GM04503 (cell line): ENCODE results near the gene CIAO3.

Source experiments
- DNase-seq: peaks from one replicate; pipeline ENCODE4 v3.0.0-alpha.2; 2012; ENCODE audit warnings: low read depth

The CIAO3 gene

DNA sequence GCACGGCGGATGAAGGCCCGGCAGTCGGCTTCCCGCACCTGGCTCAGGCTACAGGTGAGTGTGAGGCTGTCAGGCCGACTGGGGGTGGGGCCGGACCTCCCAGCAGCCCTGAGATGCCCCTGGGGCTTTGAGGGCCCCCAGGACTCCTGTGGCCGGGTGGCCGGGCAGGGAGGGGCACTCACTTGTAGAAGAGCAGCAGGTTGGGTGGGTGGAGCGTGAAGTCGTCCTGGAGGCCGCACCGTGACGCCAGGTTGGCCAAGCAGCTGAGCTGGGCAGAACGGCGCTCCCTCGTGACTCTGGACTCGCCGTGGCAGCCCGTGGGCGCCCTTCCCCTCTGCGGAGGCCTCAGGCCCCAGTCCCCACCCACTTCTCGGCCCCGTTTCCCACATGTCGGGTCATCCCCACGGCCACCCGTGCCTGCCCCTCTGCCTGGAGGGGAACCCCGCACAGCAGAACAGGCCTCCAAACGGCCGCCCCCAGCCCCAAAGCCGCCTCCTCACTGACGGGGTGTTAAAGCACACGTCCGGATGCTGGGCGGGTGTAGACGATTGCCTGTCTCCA is 34.5 kb upstream of the CIAO3 start:
- no peak for DNase-seq

DNA sequence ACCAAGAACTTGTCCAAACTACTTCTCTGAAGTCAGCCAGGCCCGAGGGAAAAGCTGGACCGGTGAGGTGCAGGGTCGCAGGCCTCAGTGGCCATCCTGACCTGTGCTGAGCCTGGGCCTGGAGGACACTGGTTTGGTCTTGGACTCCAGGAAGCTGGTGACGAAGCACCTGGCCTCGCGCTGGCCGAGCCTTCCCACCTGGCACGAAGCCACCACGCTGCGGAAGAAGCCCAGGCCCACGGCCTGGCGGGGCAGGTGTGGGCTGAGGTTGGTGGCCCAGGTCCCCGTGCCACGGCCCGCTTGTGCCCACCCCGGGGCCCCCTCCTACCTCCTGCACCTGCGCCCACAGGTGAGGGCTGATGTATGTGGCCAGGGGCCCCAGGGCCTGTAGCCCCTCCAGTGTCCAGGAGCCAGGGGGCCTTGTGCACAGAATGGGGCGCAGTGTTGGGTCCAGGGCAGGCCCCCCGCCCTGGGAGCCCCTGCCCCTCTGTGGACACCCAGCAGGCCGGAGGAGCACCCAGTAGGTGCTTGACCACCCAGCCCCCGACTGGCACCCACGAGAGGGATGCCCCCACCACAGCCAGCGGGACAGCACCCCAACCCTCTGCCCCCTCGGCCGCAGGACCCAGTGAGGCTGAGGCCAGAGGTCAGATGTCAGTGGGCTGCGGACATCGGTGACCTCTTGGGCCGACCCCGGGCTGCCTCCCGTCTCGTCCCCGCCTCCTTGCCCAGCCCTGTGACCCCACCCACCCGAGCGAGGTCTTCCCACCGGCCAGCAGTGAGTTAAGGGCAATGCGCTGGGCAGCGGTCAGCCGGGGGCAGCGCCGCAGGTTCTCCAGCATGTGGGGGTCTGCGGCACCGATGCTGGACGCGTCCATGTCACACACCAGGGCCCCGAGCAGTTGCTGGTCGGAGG is 33.5 kb upstream of the CIAO3 start:
- DNase-seq: no peak

DNA sequence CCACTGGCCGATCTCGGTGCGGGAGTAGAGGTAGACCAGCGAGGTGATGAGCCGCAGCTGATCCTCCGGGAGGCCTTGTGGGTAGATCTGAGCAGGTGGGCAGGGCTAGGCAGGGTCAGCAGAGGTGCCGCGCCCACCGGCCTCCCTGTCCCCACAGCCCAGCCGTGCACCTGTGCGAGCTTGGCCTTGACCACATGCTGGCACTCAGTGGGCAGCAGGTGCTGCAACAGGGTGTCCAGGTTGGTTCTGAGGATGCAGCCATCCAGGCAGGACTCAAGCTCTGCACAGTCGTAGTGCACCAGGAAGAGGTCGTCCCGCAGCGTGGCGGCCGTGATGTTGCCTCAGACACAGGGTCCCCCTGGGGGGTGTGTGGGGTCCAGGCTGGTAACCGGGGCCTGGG is 32.2 kb upstream of the CIAO3 start:
- DNase-seq: no peak

DNA sequence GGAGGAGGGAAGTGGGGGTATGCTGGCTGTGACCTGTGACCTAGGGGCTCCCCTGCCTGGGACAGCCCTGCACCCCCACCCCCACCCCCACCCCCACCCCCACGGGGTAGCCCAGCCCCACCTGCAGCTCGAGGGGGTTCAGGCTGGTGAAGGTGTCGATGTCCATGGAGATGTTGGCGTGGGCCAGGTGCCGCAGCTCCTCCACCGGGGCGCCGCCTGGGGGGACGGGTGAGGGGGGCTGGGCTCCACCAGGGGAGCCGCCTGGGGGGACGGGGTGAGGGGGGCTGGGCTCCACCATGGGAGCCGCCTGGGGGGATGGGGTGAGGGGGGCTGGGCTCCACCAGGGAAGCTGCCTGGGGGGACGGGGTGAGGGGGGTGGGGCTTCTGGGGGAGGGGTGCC is 29.6 kb upstream of the CIAO3 start:
- DNase-seq: no peak

DNA sequence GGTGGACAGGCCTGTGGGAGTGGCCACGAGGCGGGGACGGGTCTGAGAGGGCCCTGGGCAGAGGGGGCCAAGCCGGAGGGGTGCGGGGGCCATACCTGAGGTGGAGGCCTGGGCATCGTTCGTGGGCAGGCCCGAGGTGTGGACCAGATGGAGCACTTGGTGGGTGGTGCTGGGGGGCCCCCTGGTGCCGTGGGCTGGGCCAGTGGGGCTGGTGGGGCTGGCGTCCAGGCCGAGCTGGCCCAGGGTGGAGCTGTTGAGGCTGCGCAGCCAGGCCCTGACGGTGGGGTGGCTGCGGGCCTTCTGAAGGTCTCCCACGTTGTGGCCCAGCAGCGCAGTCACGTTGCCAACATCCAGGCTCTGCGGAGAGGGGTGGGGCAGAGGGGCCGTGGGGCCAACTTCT is 29.1 kb upstream of the CIAO3 start:
- DNase-seq: no peak

DNA sequence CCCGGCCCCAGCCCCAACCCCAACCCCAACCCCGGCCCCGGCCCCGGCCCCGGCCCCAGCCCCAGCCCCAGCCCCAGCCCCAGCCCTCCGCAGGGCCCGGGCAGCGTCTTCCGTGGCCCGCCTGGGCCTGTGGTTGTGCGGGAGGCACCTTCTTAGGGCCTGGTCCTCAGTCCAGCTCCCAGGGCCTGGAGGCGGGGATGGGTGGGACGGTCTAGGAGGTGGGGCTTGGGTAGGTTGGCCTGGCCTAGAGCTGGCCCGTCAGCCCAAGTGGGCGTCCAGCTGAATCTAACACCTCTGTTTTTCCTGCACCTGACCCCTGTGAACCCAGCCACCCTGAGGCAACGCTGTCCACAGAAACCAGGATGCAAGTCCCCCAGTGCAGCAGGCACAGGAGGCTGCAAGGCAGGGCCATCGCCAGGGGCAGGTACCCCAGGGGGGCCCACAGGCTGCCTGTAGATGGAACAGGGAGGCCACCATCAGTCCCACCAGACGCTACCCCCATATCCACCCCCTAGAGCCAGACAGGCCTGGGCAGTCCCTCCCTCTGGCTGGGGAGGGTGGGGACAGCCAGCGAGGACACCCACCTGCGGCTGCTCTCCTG is 28.5 kb upstream of the CIAO3 start:
- DNase-seq: no peak

DNA sequence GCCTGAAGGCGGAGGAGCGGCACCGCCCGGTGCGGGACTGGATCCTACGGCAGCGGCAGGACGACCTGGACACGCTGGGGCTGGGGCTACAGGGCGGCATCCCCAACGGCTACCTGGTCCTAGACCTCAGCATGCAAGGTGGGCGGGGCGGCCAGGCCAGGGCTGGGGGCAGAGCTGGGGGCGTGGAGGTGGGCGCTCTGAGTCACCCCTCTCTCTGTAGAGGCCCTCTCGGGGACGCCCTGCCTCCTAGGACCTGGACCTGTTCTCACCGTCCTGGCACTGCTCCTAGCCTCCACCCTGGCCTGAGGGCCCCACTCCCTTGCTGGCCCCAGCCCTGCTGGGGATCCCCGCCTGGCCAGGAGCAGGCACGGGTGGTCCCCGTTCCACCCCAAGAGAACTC is 27.6 kb upstream of the CIAO3 start:
- DNase-seq: no peak

DNA sequence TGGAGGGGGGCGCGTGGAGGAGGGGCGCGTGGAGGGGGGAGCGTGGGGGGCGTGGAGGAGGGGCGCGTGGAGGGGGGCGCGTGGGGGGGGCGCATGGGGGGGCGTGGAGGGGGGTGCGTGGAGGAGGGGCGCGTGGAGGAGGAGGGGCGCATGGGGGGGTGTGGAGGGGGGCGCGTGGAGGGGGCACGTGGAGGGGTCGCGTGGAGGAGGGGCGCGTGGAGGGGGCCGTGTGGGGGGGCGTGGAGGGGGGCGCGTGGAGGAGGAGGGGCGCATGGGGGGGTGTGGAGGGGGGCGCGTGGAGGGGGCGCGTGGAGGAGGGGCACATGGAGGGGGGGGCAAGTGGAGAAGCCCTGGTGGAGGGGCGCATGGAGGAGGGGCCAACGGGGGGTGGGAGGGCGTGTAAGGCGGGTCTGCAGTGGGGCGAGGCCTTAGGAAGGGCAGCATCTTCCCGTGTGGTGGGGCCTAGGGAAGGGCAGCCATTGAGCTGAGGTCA is 27.0 kb upstream of the CIAO3 start:
- DNase-seq: no peak

DNA sequence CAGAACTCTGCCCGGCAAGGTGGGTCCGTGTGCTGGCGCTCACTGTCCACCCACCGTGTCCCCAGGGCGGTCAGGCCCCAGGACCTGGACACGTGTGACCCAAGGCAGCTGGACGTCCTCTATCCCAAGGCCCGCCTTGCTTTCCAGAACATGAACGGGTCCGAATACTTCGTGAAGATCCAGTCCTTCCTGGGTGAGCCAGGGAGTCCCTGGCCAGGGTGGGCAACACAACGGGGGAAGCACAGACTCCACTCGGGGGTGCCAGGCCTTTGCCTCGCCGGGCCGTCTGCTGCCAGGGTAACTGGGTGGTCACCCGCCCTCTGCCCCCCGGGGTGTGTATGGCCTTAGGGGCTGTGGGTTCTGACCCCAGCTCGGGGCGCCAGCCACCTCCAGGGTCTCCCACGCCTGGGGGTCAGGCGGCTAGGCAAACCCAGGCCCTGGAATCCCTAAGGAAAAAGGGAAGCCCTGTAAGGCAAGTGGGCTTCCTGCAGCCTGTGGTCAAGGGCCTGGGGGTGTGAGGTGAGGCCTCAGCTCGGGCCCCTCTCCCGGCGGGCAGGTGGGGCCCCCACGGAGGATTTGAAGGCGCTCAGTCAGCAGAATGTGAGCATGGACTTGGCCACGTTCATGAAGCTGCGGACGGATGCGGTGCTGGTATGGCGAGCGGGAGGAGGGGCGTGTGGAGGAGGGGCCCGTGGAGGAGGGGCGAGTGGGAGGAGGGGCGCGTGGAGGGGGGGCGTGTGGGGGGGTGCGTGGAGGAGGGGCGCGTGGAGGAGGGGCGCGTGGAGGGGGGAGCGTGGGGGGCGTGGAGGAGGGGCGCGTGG is 26.2 kb upstream of the CIAO3 start:
- no peak for DNase-seq

DNA sequence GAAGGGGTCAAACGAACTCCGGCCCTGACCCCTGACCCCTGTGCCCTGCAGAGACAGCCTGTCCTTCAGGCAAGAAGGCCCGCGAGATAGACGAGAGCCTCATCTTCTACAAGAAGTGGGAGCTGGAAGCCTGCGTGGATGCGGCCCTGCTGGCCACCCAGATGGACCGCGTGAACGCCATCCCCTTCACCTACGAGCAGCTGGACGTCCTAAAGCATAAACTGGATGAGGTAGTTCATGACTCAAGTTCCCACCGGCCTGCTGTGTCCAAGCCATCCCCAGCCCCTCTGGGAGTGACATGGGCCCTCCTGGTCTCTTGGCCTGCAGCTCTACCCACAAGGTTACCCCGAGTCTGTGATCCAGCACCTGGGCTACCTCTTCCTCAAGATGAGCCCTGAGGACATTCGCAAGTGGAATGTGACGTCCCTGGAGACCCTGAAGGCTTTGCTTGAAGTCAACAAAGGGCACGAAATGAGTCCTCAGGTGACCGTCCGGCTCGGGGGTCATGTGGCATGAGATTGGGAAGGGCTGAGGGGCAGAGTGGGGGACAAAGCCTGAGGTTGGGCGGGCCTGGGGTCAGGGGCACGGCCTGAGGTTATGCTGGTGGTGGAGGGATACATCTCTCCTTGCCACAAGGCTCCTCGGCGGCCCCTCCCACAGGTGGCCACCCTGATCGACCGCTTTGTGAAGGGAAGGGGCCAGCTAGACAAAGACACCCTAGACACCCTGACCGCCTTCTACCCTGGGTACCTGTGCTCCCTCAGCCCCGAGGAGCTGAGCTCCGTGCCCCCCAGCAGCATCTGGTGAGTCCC is 25.4 kb upstream of the CIAO3 start:
- no peak for DNase-seq

DNA sequence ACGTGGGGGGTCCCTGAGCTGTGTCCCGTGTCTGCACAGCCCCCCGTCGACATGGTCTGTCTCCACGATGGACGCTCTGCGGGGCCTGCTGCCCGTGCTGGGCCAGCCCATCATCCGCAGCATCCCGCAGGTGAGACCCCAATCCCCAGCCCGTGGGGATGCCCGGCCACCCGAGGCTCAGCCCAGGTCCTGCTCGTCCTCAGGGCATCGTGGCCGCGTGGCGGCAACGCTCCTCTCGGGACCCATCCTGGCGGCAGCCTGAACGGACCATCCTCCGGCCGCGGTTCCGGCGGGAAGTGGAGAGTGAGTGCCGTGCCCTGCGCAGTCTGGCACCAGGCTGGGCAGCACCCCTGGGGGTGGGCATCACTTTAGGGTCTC is 24.7 kb upstream of the CIAO3 start:
- no peak for DNase-seq

DNA sequence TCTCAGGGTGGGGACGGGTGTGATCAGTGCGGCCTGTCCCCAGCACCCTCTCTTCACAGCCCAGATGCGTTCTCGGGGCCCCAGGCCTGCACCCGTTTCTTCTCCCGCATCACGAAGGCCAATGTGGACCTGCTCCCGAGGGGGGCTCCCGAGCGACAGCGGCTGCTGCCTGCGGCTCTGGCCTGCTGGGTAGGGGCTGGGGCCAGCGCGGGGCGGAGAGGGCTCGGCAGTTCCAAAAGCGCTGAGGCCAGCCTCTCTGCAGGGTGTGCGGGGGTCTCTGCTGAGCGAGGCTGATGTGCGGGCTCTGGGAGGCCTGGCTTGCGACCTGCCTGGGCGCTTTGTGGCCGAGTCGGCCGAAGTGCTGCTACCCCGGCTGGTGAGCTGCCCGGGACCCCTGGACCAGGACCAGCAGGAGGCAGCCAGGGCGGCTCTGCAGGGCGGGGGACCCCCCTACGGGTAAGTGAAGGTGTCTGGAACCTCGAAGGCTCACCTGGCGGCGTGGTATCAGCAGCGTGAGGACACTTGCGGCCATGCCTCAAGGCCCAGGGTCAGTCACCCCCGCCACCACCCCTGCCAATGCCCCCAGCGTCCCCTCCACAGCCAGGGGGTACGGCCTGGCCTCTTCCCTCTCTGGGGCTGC is 24.2 kb upstream of the CIAO3 start:
- no peak for DNase-seq

DNA sequence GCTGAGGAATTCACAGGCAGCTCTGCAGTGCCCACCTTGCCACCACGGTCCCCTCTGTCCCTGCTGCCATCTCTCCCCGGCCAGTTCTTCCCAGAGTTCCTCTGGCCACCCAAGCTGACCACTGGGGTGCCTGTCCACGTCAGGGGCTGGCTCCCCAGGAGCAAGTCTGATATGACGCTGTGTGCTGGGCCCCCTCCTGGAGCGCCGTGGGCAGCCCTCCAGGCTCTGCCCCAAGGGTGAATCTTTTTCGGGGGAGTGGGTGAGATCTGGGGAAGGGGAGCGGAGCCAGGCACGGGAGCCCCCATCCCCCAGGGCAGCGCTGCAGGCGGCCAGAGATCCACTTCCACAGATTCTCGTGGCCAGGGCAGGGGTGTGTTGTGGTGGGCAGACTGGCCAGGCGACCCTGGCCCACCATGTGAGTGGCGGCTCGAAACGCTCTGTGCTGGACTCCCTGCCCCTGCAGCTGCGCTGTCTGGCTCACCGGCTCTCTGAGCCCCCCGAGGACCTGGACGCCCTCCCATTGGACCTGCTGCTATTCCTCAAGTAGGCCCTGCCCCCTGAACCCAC is 23.5 kb upstream of the CIAO3 start:
- DNase-seq: no peak

DNA sequence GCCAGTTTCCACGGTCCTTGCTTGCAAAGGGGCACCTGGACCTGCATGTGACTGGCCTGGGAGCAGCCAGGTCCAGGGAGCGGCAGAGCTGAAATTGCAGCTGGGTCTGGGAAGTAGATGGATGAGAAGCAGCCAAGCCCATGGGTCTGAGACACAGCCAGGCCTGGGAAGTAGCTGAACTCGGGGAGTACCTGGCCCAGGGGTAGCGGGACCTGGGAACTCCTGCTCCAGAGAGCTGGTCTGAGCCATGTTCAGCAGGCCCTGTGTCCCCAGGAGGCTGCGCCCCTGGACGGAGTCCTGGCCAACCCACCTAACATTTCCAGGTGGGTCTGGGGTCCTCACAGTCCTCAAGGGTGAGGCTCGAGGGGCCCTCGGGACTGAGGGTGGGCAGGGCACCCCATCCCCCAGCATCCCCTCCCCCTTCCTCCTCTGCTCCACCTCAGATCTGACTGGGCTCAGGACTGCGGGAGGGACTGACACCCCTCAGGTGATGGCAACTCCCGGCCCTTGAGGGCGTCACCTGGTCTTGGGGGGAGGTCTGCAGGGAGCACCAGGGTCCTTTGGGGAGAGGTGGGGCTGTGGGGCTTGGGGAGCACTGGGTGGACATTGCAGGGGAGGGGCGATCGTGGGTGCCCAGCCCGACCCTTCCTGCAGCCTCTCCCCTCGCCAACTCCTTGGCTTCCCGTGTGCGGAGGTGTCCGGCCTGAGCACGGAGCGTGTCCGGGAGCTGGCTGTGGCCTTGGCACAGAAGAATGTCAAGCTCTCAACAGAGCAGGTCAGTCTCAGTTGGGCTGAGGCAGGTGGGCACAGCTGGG is 22.8 kb upstream of the CIAO3 start:
- no peak for DNase-seq

DNA sequence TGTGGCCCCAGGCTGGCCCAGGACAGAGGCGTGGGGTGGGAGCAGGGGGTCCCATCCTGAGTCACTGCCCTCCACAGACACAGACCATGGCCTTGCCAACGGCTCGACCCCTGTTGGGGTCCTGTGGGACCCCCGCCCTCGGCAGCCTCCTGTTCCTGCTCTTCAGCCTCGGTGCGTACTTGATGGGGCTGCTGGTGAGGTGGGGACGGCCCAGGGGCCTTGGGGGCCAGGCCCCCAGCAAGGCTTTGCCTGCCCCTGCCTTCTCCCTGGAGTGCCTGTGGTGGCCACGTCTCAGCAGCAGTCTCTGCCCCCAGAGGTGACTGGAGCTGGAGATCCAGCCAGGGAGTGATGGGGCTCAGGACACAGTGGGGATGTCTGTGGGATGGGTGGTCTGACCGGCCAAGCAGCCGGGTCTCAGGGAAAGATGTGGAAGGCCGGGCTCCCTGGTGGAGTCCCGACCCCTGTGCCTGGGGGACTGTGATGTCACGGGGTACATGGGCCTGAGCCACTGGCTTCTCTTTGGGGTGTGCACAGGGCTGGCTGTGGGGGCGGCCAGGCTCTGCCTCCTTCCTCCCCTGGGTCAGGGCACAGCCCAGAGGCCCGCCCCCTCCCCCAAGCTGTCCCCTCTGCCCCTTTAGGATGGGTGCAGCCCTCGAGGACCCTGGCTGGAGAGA is 21.9 kb upstream of the CIAO3 start:
- no peak for DNase-seq

DNA sequence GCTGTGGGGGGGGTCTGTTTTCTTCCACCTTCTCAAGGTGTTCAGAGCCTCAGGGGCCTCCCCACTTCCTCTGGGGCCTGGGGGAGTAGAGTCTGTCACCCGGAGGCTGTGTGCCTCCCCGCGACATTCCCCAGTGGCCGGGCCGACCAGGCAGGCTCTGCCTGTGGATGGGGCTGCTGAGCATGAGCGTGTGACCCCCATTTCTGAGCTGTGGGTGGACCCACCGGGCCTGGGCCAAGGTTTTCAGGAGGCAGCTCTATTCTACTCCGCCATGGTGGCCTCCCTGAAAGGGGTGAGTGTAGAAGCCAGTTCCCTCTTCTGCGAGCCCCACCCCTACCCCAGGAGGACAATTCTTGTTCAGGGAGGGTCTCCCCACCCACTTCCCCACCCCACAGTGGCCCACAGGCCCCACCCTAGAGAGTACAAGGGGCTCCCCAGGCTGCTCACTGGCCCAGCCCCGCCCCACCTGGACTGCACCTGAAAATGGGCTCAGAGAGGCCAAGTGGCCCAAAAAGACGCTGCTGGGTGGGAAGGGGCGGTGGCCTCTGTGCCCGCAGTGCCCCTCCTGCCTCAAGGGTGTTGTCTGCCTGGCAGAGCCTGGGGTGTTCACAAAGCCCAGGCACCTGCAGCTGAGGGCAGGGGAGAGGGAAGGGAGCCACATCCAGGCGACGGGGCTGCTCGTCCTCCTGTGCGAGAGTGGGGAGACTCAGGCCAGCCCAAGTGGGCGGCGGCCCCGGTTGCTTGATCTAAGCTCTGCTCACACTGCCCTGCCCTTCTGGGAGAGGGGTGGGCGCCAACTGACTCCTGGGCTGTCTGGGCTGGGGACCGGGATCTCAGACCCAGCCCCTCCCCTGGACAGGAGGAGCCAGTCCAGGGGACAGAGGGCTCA is 21.1 kb upstream of the CIAO3 start:
- DNase-seq: no peak

DNA sequence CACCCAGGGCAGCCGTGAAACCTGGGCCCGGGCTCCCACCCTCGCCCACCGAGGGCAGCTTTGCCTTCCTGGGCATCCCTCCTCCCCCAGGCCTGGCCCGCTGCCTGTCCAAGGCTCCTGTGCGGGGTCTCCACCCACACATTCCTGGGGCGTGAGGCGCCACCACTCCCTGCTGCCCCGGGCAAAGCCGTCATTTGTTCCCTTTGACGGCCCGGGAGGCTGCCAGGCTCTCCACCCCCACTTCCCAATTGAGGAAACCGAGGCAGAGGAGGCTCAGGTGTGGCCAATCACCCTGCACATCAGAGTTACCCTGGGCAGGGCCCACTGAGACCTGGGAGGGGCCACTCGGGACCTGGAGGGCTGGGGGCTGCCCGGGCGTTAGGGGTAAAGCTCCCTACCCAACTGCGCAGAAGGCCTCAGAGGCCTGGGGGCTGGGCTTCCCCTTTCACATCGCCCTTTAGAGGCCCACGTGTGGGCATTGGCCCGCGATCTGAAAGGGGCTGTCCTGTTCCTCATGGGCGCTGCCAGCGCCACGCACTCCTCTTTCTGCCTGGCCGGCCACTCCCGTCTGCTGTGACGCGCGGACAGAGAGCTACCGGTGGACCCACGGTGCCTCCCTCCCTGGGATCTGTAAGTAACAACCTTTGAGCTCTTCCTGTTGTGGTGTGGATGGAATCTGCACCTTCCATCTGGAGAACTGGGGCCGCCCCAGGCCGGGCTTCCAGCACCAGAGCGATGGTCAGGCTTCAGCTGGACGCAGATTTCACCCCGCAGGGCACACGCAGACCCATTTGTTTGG is 19.9 kb upstream of the CIAO3 start, which contains the start of gene MSLN:
Gene MSLN, plus strand, starts transcription at position 190 of the 799 bp plus-strand sequence. CDS start 1,947 bp downstream, outside the sequence.
- DNase-seq: no peak
